Stimulated activated CD4-positive, alpha-beta T cell treated with anti-CD3 and anti-CD28 coated beads, Interleukin-1b, Interleukin-23, amount 100 ng/mL, for 48 hours (primary cell): ENCODE measurements around the gene SYN1.

Experiments used
- DNase-seq: peaks from one replicate; pipeline ENCODE4 v3.0.0-alpha.2; 2020

Gene SYN1

DNA sequence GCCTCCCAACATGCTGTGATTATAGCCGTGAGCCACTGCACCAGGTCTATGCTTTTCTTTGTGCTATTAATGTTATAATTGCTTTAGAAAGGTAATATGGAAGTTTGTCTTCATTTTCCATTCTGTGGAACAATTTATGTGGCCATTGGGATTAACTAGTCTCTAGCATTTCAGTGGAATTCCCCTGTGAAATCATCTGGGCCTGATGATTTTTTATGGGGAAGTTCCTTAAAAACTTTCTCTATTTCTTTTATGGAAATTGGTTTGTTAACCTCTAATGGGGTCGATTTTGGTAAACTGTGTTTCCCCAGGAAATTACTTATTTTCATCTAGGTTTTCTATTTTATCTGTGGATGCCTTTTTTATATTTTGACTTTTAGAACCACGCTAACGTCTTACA lies 26.1 kb downstream of the SYN1 start:
- DNase-seq = no peak

DNA sequence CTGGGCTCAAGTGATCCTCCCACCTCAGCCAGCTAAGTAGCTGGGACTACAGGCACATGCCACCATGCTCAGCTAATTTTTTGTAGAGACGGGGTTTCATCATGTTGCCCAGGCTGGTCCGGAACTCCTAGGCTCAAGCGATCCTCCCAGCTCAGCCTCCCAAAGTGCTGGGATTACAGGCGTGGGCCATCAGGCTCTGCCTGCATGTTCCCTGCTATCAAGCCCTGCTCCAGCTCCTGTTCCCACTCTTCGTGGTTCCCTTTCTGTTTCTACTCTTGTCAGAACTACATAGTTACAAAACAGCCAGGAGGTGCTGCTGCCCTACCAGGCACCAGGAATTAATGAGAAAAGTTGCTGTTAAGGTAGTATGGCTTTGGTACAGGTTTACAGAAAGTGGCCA lies 28.7 kb downstream of the SYN1 start:
- DNase-seq = no peak

DNA sequence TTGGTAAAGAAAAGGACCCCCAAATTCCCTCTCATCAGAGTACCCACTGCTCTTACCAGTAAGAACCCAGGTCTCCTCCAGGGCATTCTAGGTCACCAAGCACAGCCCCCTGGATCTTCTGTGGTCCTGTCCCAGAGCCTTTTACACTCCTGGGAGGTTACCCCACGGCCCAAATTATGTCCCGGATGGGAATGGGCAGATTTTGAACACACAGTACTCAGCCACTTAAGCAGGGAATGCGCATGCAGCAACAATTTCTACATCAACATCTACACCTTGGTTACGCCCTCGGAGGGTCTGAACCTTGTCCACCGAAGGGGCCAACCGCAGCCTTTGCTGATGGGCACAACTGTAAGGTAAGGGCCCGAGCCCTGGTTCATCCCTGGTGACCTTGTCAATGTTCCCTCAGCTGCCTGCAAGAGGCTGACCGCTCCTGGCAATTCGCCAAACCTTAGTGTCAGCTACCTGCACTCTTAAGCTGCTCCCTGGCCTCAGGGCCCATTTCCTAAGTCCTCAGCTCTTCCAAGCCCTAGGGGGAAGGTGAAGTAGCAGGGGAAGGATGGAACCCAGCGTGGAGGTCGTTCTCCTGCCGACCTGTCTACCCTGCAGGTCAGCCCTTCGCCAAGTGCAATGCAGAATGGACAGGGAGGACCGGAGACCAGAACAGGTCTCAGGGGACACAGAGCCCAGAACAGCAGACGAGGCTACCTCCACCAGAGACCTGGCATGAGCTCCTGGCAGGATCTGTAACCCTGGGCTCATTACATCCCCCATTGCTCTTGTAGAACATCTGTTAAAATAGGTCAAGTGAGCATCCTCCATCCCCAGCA lies 31.5 kb downstream of the SYN1 start:
- DNase-seq = no peak

- DNase-seq = no peak
Measured at GRCh38 chrX:47587091-47587891, 32.4 kb downstream of the SYN1 start.

DNA sequence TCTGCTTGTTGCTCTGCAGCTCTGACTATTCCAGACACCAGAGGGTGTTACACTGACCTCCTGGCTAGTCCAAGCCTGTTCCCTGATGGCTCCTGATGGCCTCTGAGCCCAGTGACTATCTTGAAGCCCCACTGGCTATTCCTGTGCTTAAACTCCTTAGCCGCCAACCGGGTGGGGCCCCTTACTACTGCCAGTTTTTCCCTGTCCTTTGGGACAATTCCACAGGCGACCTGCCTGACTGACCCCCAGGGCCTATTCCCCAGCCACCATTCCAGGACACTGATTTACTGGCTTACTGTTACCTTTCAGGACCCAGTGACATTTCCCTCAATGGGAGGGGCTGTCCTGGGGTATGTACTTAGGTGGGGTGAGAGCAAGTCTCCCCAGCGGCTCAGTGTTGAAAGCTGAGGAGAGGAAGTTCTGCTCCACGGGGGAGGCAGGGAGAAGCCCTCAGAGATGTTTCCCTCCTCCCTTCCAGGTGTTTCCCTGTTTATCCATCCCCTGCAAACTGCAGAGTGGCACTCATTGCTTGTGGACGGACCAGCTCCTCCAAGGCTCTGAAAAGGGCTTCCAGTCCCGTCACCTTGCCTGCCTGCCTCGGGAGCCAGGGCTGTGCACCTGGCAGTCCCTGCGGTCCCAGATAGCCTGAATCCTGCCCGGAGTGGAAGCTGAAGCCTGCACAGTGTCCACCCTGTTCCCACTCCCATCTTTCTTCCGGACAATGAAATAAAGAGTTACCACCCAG lies 33.4 kb downstream of the SYN1 start:
- no peak for DNase-seq

DNA sequence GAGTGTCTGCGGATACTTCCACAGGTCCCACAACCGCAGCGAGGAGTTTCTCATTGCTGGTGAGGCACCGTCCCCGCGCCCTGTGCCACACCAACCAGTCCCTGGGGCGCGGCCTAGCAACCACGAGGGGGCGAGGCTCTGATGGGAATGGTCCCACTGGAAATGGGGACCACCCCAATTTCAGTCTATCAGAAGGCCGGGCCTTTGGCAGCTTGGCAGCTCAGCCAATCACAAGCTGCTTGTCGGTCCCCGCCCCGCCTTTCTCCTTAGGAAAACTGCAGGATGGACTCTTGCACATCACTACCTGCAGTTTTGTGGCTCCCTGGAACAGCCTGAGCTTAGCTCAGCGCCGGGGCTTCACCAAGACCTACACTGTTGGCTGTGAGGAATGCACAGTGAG lies 34.4 kb downstream of the SYN1 start:
- DNase-seq = no peak

- DNase-seq = no peak
Measured at GRCh38 chrX:47584714-47585113, 34.9 kb downstream of the SYN1 start.

GRCh38 chrX:47583240-47583861 lies 36.3 kb downstream of the SYN1 start:
- no peak for DNase-seq

GRCh38 chrX:47581731-47582647 lies 37.7 kb downstream of the SYN1 start, which contains the start of gene TIMP1:
TSS of gene TIMP1 (plus strand) at chrX:47582436. CDS start at chrX:47583416, 980 bp downstream.
- peak; percentile 87 for DNase-seq

GRCh38 chrX:47579537-47579936 lies 40.1 kb downstream of the SYN1 start:
- peak; percentile 60 for DNase-seq

GRCh38 chrX:47578692-47579091 lies 41.0 kb downstream of the SYN1 start:
- no peak for DNase-seq

GRCh38 chrX:47577901-47578300 lies 41.8 kb downstream of the SYN1 start:
- DNase-seq = no peak

GRCh38 chrX:47577424-47577823 lies 42.2 kb downstream of the SYN1 start:
- no peak for DNase-seq

DNA sequence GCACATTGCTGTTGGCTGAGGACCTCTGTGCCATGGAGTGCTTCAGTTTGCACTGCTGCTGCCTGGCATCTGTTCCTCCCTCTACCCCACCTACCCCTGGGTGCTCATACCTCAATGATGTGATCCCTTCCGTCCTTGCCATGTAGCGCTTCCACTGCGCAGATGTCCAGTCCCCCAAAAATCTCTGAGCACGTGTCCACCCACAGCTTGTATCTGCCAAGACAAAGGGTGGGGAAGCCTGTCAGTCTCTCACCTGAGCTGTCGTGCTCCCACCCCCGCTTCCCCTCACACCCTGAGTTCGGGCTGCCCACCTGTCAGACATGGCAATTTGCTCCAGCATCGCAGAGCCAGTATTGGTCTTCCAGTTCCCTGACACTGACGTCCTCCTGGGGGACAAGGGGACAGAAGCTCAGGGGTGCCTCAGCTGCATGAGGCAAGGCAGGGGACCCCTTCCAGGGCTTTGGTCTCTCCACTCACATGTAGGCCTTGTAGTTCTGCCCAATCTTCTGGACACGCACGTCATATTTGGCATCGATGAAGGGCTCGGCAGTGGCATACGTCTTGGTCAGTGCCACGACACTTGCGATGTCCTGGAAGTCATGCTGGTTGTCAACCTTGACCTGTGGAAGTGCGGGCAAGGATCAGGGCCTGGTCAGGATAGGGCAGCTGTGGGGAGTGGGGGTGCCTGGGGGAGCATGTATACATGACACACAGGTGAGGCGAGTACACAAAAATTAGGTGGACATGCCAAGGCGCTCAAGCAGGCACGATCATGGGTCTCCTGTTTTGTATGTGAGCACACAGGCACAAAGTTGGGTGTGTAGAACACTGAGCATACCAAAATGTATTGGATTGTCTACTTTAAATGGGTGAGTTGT lies 43.4 kb downstream of the SYN1 start:
- DNase-seq = no peak

GRCh38 chrX:47574547-47575301 lies 44.9 kb downstream of the SYN1 start:
- DNase-seq = no peak

GRCh38 chrX:47574076-47574546 lies 45.5 kb downstream of the SYN1 start:
- DNase-seq = no peak

- DNase-seq = no peak
Measured at GRCh38 chrX:47573341-47574075, 46.1 kb downstream of the SYN1 start.

- no peak for DNase-seq
Measured at GRCh38 chrX:47572773-47573340, 46.8 kb downstream of the SYN1 start.

- no peak for DNase-seq
Measured at GRCh38 chrX:47571896-47572295, 47.8 kb downstream of the SYN1 start.
